Activated CD4-positive, alpha-beta T cell treated with anti-CD3 and anti-CD28 coated beads, Interleukin-2, Interleukin-4, amounts not matched to agents 100 ng/mL and 50 ng/mL, durations not matched to agents 16 hours and 8 hours (primary cell): ENCODE measurements around the gene DRC3.

Source experiments
- DNase-seq: peaks from one replicate; pipeline ENCODE4 v3.0.0-alpha.2; 2020; ENCODE audit warnings: low spot score

Gene DRC3

DNA sequence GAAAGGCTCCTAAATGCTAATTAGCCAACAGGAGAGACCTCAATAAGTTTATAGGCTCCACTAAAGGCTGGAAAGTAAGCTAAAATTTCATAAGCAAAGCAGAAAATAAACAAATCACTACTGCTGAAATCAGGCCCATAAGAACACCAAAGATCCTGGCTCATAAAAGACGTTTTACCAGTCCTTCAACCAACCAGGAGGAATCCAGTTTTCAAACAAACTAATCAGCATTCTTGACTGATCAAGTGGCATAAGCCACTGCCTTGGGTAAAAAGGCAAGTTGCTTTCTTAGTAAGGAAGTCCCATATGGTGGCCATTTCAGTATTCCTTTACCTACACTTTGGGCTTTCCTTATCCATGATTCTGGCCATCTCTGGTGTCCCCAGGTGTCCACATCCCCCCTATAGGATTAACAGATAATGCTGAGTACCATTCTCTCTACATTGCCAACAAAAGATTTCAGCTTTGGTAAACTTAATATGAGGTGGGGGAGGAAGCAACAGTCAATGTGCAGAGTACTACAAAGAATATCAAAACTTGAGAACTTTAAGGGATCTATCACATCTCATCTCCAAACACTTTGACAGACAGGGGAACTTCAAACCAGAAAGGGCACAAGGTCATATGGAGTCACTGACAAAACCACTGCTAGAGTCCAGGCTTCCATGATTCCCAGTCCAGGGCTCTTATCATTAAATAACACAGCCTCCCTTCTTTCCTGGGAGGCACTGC is 1.8 kb upstream of the DRC3 start:
- no peak for DNase-seq

- DNase-seq: no peak
Observed at GRCh38 chr17:17971431-17972125, 1.1 kb upstream of the DRC3 start.

- no peak for DNase-seq
Observed at GRCh38 chr17:17972952-17973254, 241 bp downstream of the DRC3 start.

GRCh38 chr17:17975436-17975835 is 2.8 kb downstream of the DRC3 start:
- no peak for DNase-seq

DNA sequence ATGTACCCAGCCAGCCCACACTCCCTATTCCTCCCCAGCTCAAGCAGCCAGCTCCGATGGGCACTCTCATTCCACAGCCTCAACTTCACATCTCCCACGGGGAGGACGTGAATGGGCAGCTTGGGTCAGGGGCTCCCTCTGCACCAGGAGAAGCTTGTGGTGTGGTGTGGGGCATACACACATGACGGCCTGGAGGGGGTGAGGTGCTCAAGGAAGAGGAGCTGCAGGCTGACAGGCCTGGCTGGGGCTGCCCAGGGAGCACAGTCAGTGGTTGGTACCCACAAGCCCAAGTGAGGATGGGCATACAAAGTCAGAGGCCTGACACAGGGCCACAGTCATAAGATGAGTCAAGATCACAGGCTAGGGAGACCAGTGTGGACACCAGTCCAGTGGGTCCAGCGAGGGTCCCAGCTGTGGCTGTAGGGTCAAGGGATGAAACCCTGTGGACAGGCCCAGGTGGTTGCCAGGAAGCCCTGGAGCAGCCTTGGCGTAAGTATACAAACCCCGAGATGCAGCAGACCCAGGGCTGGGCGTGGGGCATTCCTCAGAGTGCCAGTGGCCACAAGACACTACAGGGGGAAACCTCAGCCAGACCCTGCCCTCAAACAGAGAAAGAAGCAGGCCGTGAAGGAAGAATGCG is 4.4 kb downstream of the DRC3 start:
- no peak for DNase-seq

- DNase-seq: no peak
Observed at GRCh38 chr17:17978481-17979424, 6.1 kb downstream of the DRC3 start.

GRCh38 chr17:17979778-17980177 is 7.1 kb downstream of the DRC3 start:
- no peak for DNase-seq

DNA sequence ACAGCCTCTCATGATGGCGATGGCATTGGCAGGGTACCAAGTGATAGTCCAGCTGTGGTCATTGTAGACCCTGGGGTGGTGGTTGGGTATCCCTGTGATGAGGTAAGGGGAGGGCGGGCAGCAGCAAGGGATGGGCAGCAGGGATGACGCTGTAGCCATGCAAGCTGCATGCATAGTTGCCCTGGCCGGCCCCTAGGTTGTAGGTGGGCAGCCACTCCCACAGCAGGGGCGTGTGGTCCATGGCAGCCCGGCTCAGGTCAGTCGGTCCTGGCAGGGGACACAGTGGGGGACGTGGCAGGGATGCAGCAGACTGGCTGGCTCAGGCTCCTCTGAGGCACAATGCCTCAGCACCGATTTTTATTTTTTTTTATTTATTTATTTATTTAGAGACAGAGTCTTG is 8.7 kb downstream of the DRC3 start:
- no peak for DNase-seq

DNA sequence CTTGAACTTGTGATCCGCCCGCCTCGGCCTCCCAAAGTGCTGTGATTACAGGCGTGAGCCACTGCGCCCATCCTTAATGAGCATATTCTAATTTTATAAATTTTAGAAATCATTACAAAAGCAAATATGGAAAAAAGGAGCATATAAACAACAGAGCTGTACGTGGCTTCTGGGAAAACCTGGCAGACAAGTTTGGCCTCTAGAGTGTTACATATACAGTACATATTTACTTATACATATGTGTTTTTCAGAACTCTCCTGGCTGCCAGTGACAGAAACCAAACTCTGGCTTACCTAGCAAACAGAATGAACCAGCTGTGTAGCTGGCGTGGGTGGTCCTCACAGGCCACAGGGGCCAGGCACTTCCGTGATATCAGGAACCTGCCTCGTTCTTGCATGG is 10.1 kb downstream of the DRC3 start:
- DNase-seq: no peak

DNA sequence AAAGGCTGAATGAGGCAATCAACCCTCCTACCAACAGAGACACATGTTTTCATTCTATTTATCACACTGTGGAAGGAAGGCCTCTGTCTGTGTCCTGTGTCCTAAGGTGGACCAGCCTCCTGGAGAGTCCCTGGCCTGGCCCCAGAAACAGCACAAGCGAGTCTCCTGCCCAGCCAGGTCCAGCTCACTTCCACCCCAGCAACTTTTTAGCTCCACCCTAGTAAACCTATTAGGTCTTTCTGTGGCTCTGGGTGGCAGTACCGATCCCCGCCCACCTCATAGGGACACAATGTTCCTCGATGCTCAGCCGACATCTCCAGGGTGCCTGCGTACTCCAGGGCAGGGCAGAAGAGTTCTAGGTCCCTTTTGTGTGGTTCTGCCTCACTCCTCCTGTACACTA is 10.7 kb downstream of the DRC3 start:
- DNase-seq: no peak

DNA sequence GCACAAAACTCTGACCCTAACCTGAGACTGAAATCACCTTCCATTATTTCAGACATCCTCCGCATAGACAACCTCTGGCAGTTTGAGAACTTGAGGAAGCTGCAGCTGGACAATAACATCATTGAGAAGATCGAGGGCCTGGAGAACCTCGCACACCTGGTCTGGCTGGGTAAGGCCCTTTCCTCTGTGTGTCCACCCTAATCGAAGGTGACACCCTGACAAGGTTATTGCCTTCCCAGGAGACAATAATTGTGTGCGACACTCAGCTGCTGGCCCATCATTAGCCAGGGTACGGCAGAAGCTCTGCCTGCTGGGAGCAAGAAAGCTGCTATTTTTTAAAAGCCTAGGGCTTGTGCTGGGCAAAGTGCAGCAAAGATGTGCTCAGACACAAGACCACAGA is 11.1 kb downstream of the DRC3 start:
- no peak for DNase-seq

- DNase-seq: no peak
Observed at GRCh38 chr17:17985153-17985552, 12.5 kb downstream of the DRC3 start.

DNA sequence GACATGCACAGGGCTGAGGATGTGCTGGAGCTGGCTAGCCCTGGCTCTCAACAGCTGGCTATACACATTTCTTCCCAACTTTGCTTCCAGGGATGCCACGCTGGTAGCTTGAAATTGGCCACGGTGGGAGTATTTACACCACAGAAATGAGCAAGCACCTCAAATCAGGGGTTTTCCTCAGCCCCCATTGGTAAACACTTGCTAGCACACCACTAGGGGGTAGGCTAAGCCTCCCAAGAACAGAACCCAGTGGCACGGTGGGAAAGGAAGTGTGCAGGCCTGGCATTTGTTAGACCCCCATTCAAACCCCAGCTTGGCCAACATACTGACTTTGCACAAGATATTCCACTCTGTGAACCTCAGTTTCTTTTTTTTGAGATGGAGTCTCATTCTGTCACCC is 12.9 kb downstream of the DRC3 start:
- DNase-seq: no peak

DNA sequence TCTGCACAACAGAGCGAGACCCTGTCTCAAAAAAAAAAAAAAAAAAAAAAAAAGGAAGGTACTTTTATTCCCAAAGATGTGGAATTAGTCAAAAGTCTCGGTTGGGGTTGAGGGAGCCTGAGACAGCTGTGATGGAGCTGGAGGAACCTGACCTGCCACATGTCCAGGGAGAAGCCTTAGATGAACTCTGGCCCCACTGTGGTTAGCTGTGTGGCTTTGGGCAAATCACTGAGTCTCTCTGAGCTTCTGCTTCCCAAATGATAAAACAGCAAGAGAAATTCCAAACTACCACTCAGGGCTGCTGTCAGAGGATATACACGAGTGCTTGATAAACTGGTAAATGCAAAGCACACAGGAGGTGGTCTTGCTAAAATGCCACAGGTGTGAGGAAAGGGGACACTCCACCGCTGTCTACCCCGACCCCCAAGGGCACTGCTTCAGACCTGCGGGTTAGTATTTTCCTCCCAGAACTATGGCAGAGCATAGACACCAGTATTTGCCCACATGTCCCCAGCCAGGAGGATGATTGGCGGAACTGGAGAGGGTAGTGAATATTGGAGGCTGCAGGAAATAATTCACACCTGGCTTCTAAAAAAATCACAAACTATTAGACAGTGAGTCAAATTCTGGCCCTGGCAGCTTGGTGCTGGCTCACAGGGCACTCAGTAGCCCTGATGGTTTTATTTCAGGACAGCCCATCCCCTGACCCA is 14.7 kb downstream of the DRC3 start:
- DNase-seq: no peak

DNA sequence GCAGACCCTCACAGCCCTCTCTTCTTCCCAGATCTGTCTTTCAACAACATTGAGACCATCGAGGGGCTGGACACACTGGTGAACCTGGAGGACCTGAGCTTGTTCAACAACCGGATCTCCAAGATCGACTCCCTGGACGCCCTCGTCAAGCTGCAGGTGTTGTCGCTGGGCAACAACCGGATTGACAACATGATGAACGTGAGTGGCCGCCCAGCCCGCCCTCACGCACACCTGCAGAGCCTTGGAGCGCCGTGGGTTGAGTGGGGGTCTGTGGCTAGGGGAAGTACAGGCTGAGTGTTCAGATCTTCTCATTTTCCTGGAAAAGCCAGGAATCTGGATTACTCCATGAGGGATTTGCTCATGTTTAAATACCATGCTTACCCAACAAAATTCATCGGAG is 15.2 kb downstream of the DRC3 start:
- DNase-seq: no peak

DNA sequence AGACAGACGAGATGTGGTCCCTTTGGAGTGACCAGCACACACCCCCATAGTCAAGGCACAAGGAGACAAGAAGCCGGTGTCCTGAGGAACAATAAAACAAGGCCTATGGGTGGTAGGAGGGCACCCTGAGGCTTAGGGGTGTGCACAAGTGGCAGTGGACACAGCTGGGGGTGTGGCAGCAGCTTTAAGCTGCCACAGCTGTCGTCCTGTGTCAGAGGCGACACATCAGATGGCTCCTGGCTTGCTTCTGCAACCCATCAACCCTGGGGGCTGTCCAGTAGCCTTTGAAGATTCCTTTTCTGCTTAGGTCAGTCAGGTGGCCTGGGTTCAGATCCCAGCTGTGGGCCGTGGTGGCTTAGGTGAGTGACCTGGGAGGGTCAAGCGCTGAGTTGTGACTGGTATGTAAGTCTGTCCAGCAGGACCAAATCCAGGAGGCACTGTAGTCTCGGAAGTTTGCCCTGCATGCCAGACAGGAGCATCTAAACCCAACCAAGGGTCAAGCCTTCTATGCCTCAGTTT is 15.8 kb downstream of the DRC3 start:
- DNase-seq: no peak

DNA sequence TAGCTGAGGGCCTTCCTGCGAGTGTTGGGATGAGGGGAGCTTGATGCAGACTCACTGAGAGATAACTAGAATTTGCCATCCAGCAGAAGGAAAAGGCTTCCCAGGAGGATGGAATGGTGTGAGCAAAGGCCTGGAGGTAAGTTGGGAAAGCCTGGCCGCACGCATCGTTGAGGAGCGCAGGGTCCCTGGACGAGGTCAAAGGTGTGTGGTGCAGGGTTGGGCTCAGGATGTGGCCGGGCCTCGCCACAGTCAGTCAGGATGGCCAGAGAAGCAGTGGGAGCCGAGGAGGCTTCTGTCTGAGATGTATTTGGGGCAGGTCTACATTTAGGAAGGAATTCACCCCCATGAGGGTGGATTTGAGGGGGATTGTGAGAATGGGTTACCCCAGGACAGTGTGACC is 16.4 kb downstream of the DRC3 start:
- DNase-seq: no peak

GRCh38 chr17:17989618-17990017 is 17.0 kb downstream of the DRC3 start:
- DNase-seq: no peak

DNA sequence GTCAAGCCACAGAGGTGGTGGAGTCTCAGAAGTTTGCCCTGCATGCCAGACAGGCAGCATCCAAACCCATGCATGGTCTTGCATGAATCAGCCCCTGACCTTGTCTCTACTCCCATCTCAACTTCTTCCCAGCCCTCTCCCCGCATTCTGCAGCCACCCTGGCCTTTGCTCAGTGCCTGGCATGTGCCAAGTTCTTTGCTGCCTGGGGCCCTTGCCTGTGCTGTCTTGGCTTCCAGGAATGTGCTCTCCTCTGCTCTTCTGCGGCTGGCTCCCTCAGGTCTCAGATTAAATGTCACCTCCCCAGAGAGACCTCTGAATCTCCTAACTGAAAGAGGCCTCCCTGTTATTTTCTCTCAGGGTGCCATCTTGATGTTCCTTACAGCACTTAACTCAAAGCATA is 17.6 kb downstream of the DRC3 start:
- no peak for DNase-seq

- no peak for DNase-seq
Observed at GRCh38 chr17:17993366-17993765, 20.7 kb downstream of the DRC3 start.

DNA sequence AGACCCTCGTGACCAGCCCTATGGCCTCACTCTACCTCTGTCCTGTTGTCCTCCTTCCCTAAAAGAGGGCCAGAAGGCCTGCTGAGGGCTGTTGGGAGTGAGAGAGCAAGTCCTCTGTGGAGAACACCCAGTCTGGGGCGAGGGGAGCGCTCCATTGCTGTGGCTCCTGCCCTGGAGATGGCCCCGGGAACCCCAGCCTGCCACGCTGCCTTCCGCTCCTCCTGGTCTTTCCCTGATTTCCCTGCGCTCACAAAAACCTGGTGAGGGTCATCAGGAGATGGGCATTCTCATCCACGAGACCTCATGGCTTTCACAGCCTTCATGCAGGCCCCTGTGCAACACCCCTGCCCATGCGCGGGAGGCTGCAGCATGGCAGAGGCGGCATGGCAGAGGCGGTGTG is 21.2 kb downstream of the DRC3 start:
- DNase-seq: no peak
